SK-N-MC (cell line): ENCODE measurements around the gene LTBP1.

ENCODE experiments used
- EZH2 ChIP-seq: fragments of 200-600 bp; sonication (generic); IDR thresholded peaks from one replicate; pipeline ENCODE4 v1.6.1; 2017; ENCODE audit warnings: antibody characterized with exemption
- POLR2AphosphoS5 ChIP-seq: IDR thresholded peaks from 2 replicates; pipeline ENCODE4 v1.6.1; 2012; ENCODE audit warnings: mild to moderate bottlenecking, low read depth, low read length, borderline replicate concordance

DNA sequence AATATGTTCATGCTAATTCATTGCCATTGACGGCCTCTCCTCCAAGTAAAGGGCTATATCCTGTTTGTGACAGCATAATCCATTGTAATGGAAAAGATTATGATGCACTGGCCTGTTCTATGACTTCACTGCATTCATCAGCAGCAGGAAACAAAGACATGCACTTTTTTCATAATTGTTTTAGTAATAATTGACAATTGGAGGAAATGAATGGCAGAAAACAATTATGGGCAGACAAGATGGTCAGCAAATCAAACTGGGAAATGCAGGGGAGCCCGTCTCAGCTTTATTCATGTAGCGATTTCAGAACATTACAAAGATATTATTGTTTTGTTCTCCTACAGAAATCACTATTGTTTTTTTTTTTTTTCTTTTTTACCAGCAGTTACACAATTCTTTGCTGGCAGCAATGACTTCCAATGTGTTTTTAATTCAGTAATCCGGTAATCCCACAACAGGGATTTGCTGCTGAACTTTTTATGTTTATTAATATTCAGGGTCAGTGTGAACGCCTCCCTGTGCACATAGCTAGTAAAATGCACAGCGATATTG, 495.9 kb downstream of the LTBP1 start:
- no peak for TF ChIP-seq POLR2AphosphoS5
- TF ChIP-seq EZH2 = no peak
